Fibroblast of upper back skin (primary cell): ENCODE results near the gene ADAMTS14.

ENCODE experiments used
- DNase-seq: peaks from one replicate; pipeline ENCODE4 v3.0.0-alpha.2; 2013

The ADAMTS14 gene

GRCh38 chr10:70677620-70678249, 5.4 kb downstream of the ADAMTS14 start:
- DNase-seq, result no peak

GRCh38 chr10:70678250-70678635, 5.9 kb downstream of the ADAMTS14 start:
- DNase-seq, result no peak

GRCh38 chr10:70678757-70679489, 6.6 kb downstream of the ADAMTS14 start:
- no peak for DNase-seq

GRCh38 chr10:70679498-70679897, 7.2 kb downstream of the ADAMTS14 start:
- peak; percentile 90 for DNase-seq

- no peak for DNase-seq
These were observed 8.8 kb downstream of the ADAMTS14 start for GRCh38 chr10:70680899-70681730.

GRCh38 chr10:70681731-70682005, 9.4 kb downstream of the ADAMTS14 start:
- no peak for DNase-seq

- no peak for DNase-seq
These were observed 10.8 kb downstream of the ADAMTS14 start for GRCh38 chr10:70682920-70683600.

- peak; percentile 29 for DNase-seq
These were observed 11.3 kb downstream of the ADAMTS14 start for GRCh38 chr10:70683601-70683934.

- DNase-seq, result no peak
These were observed 11.6 kb downstream of the ADAMTS14 start for GRCh38 chr10:70683940-70684339.

- DNase-seq, result no peak
These were observed 12.1 kb downstream of the ADAMTS14 start for GRCh38 chr10:70684374-70684773.

GRCh38 chr10:70684839-70685454, 12.6 kb downstream of the ADAMTS14 start:
- DNase-seq, result no peak

- no peak for DNase-seq
These were observed 13.2 kb downstream of the ADAMTS14 start for GRCh38 chr10:70685455-70685911.

GRCh38 chr10:70688828-70689227, 16.5 kb downstream of the ADAMTS14 start:
- DNase-seq, result no peak

- DNase-seq, result peak; percentile 38
These were observed 17.4 kb downstream of the ADAMTS14 start for GRCh38 chr10:70689661-70690060.

GRCh38 chr10:70690589-70690988, 18.3 kb downstream of the ADAMTS14 start:
- no peak for DNase-seq

- DNase-seq, result no peak
These were observed 19.3 kb downstream of the ADAMTS14 start for GRCh38 chr10:70691611-70692010.

- no peak for DNase-seq
These were observed 19.8 kb downstream of the ADAMTS14 start for GRCh38 chr10:70692043-70692603.

GRCh38 chr10:70693619-70694335, 21.5 kb downstream of the ADAMTS14 start:
- peak; percentile 98 for DNase-seq

GRCh38 chr10:70694418-70695141, 22.3 kb downstream of the ADAMTS14 start:
- DNase-seq, result peak; percentile 96

- peak; percentile 52 for DNase-seq
These were observed 23.1 kb downstream of the ADAMTS14 start for GRCh38 chr10:70695241-70696030.
